Testis (tissue), 2 donors: Measurements from ENCODE around the gene RNF121.

Source experiments
- CTCF ChIP-seq, 3 experiments: fragments of 450-650 bp in 2 of 3; fragments of 200-600 bp in 1 of 3; sonication (generic) in 1 of 3; IDR thresholded peaks; one replicate each; pipeline ENCODE4 v1.5.1; 2016 to 2019; ENCODE audit warnings: antibody characterized with exemption in 3 of 3, mild to moderate bottlenecking in 2 of 3, moderate library complexity in 1 of 3
- POLR2A ChIP-seq: fragments of 450-650 bp; IDR thresholded peaks from one replicate; pipeline ENCODE4 v1.6.1; 2017; ENCODE audit warnings: antibody characterized with exemption, mild to moderate bottlenecking, moderate library complexity

- no peak for TF ChIP-seq CTCF (IDR thresholded peaks at IDR 0.05)
- TF ChIP-seq POLR2A = no peak
These were observed 76.8 kb downstream of the RNF121 start for GRCh38 chr11:72005347-72006260.
